HEK293 (cell line): Measurements from ENCODE around the gene ARHGAP6.

ENCODE experiments used
- CTCF ChIP-seq: fragments of 450-650 bp; formaldehyde crosslinking; IDR thresholded peaks from 2 replicates; pipeline ENCODE4 v1.5.1; 2016; ENCODE audit warnings: missing biosample characterization, missing genetic modification characterization
- GFI1B ChIP-seq: fragments of 450-650 bp; formaldehyde crosslinking; IDR thresholded peaks from 2 replicates; pipeline ENCODE4 v1.5.1; 2016; ENCODE audit warnings: missing biosample characterization, missing genetic modification characterization
- HOXC10 ChIP-seq: sonication (generic); formaldehyde crosslinking; IDR thresholded peaks from 2 replicates; pipeline ENCODE4 v1.8.1; 2023; ENCODE audit warnings: mild to moderate bottlenecking, missing genetic modification reagents
- YY1 ChIP-seq: fragments of 450-650 bp; formaldehyde crosslinking; IDR thresholded peaks from 2 replicates; pipeline ENCODE4 v1.5.1; 2018; ENCODE audit warnings: missing biosample characterization, missing genetic modification characterization
- ZBTB21 ChIP-seq: fragments of 450-650 bp; formaldehyde crosslinking; IDR thresholded peaks from 2 replicates; pipeline ENCODE4 v1.5.1; 2017; ENCODE audit warnings: missing biosample characterization, missing genetic modification characterization
- ZBTB8A ChIP-seq: fragments of 450-650 bp; formaldehyde crosslinking; IDR thresholded peaks from 2 replicates; pipeline ENCODE4 v1.5.1; 2016; ENCODE audit warnings: missing biosample characterization, missing genetic modification characterization
- ZNF2 ChIP-seq: fragments of 450-650 bp; formaldehyde crosslinking; IDR thresholded peaks from 2 replicates; pipeline ENCODE4 v1.5.1; 2016; ENCODE audit warnings: missing biosample characterization, missing genetic modification characterization
- ZNF274 ChIP-seq, 2 experiments: fragments of 200-500 bp in 1 of 2; fragments of 450-650 bp in 1 of 2; sonication (Bioruptor generic) in 1 of 2; formaldehyde crosslinking in 1 of 2; IDR thresholded peaks; 2 replicates each; pipeline versions ENCODE4 v1.5.1 to v1.6.1; 2014 to 2016; ENCODE audit warnings: borderline replicate concordance in 1 of 2, inconsistent platforms in 1 of 2, low read length in 1 of 2, missing biosample characterization in 1 of 2, missing genetic modification characterization in 1 of 2
- ZNF510 ChIP-seq: fragments of 450-650 bp; formaldehyde crosslinking; IDR thresholded peaks from 2 replicates; pipeline ENCODE4 v1.5.1; 2018; ENCODE audit warnings: mild to moderate bottlenecking, missing genetic modification characterization, missing biosample characterization; ENCODE audit not compliant: insufficient replicate concordance
- ZNF626 ChIP-seq: fragments of 450-650 bp; sonication (Bioruptor Pico); formaldehyde crosslinking; IDR thresholded peaks from 2 replicates; pipeline ENCODE4 v1.5.1; 2018; ENCODE audit warnings: missing biosample characterization, missing genetic modification characterization, inconsistent platforms
- ZNF792 ChIP-seq: fragments of 450-650 bp; formaldehyde crosslinking; IDR thresholded peaks from 2 replicates; pipeline ENCODE4 v1.5.1; 2016; ENCODE audit warnings: missing biosample characterization, missing genetic modification characterization
- TF ChIP-seq, protein P1 (sequence below): fragments of 450-650 bp; formaldehyde crosslinking; optimal IDR thresholded peaks from 2 replicates; pipeline ENCODE3; 2016; ENCODE audit warnings: missing biosample characterization, mild to moderate bottlenecking, missing genetic modification characterization
- TF ChIP-seq, protein P2 (sequence below): fragments of 450-650 bp; formaldehyde crosslinking; IDR thresholded peaks from 2 replicates; pipeline ENCODE4 v1.5.1; 2016; ENCODE audit warnings: missing biosample characterization, missing genetic modification characterization
- TF ChIP-seq, protein P3 (sequence below): fragments of 450-650 bp; formaldehyde crosslinking; IDR thresholded peaks from 2 replicates; pipeline ENCODE4 v1.5.1; 2016; ENCODE audit warnings: missing biosample characterization, missing genetic modification characterization

- TF ChIP-seq, protein P1, sequence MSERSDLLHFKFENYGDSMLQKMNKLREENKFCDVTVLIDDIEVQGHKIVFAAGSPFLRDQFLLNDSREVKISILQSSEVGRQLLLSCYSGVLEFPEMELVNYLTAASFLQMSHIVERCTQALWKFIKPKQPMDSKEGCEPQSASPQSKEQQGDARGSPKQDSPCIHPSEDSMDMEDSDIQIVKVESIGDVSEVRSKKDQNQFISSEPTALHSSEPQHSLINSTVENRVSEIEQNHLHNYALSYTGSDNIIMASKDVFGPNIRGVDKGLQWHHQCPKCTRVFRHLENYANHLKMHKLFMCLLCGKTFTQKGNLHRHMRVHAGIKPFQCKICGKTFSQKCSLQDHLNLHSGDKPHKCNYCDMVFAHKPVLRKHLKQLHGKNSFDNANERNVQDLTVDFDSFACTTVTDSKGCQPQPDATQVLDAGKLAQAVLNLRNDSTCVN (tag by site-specific recombination): no peak
- TF ChIP-seq CTCF (tag by site-specific recombination): no peak
- no peak for TF ChIP-seq GFI1B (tag by site-specific recombination)
- TF ChIP-seq, protein P2, sequence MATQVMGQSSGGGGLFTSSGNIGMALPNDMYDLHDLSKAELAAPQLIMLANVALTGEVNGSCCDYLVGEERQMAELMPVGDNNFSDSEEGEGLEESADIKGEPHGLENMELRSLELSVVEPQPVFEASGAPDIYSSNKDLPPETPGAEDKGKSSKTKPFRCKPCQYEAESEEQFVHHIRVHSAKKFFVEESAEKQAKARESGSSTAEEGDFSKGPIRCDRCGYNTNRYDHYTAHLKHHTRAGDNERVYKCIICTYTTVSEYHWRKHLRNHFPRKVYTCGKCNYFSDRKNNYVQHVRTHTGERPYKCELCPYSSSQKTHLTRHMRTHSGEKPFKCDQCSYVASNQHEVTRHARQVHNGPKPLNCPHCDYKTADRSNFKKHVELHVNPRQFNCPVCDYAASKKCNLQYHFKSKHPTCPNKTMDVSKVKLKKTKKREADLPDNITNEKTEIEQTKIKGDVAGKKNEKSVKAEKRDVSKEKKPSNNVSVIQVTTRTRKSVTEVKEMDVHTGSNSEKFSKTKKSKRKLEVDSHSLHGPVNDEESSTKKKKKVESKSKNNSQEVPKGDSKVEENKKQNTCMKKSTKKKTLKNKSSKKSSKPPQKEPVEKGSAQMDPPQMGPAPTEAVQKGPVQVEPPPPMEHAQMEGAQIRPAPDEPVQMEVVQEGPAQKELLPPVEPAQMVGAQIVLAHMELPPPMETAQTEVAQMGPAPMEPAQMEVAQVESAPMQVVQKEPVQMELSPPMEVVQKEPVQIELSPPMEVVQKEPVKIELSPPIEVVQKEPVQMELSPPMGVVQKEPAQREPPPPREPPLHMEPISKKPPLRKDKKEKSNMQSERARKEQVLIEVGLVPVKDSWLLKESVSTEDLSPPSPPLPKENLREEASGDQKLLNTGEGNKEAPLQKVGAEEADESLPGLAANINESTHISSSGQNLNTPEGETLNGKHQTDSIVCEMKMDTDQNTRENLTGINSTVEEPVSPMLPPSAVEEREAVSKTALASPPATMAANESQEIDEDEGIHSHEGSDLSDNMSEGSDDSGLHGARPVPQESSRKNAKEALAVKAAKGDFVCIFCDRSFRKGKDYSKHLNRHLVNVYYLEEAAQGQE (tag by site-specific recombination): no peak
- TF ChIP-seq ZNF626 (tag by site-specific recombination): no peak
- TF ChIP-seq ZNF2 (tag by site-specific recombination): no peak
- no peak for TF ChIP-seq HOXC10 (CRISPR knock-in tag)
- no peak for TF ChIP-seq ZNF510 (tag by site-specific recombination)
- TF ChIP-seq ZBTB8A (tag by site-specific recombination): no peak
- no peak for TF ChIP-seq ZBTB21 (tag by site-specific recombination)
- TF ChIP-seq, protein P3, sequence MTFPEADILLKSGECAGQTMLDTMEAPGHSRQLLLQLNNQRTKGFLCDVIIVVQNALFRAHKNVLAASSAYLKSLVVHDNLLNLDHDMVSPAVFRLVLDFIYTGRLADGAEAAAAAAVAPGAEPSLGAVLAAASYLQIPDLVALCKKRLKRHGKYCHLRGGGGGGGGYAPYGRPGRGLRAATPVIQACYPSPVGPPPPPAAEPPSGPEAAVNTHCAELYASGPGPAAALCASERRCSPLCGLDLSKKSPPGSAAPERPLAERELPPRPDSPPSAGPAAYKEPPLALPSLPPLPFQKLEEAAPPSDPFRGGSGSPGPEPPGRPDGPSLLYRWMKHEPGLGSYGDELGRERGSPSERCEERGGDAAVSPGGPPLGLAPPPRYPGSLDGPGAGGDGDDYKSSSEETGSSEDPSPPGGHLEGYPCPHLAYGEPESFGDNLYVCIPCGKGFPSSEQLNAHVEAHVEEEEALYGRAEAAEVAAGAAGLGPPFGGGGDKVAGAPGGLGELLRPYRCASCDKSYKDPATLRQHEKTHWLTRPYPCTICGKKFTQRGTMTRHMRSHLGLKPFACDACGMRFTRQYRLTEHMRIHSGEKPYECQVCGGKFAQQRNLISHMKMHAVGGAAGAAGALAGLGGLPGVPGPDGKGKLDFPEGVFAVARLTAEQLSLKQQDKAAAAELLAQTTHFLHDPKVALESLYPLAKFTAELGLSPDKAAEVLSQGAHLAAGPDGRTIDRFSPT (tag by site-specific recombination): no peak
- no peak for TF ChIP-seq ZNF274 (IDR thresholded peaks at IDR 0.05; ENCODE audit: low read length)
- TF ChIP-seq ZNF274 (tag by site-specific recombination; IDR thresholded peaks at IDR 0.05; ENCODE audit: borderline replicate concordance): no peak
- no peak for TF ChIP-seq ZNF792 (tag by site-specific recombination)
- TF ChIP-seq YY1: no peak
These were observed 477.1 kb downstream of the ARHGAP6 start for GRCh38 chrX:11188664-11189063.
